NCI-H69 (cell line): Measurements from ENCODE around the gene SLIT3.

Experiments used
- DNase-seq: peaks from one replicate; lab custom pipeline; 2025; lab: John Stamatoyannopoulos, UW

SLIT3 gene

DNA sequence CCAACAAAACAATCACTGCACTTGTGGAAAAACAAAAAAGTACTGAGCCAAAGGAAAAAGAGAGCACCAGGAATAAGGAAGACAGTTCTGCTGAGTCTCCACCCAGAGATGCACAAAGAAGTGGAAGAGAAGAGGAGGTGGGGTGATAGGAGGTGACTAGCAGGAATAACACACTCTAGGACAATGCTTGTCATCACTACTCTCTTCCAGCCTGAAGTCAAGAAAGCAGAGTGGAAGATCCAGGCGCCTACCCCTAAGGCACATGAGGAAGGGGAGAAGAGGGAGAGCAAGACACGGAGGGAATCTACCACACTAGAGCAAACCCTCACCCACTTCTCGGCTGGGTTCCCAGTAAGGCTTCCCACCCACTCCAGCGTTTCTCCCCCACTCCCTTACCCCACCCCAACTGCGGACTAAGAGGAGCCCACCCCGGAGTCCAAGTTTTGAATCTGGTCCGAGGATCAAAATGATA lies 1.7 kb downstream of the SLIT3 start:
- DNase-seq: no peak

DNA sequence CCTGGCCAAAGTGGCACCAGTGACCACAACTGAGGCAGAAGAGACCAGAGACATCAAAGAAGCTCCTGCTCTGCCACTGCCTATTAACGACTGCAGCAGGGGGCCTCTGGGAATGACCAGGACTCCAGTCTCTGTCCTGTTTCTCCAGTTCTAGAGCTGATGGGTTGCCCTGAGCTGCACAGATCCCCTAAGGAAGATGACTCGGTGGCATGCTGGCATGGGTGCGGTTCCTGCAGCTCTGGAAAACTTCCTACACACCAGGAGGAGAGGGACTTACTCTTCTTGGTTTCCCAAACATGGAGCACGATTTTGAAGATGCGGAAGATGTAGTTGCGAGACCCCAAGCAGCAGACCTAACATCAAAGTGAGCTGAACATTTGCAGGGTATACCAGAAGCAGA lies 2.7 kb downstream of the SLIT3 start:
- DNase-seq: no peak

GRCh38 chr5:169296419-169297143 lies 4.4 kb downstream of the SLIT3 start:
- DNase-seq: no peak

DNA sequence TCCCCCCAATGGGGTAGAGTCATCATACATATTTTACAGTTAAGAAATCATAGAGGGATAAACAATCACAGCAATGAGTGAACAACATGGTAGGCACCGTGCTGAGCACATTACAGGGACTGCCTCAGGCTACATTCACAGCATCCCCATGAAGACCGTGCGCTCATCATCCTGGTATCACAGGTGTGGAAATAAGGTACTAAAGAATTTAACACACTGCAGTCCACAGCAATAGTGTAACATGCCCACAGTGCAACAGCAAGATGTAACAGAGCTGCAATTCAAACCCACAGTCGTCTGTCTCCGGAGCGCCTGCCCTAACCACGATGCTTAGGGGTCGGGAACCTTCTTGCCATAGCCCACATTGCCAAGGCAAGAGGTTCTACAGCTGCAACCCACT lies 5.6 kb downstream of the SLIT3 start:
- DNase-seq: no peak

- no peak for DNase-seq
These were observed 6.3 kb downstream of the SLIT3 start for GRCh38 chr5:169294621-169295020.

DNA sequence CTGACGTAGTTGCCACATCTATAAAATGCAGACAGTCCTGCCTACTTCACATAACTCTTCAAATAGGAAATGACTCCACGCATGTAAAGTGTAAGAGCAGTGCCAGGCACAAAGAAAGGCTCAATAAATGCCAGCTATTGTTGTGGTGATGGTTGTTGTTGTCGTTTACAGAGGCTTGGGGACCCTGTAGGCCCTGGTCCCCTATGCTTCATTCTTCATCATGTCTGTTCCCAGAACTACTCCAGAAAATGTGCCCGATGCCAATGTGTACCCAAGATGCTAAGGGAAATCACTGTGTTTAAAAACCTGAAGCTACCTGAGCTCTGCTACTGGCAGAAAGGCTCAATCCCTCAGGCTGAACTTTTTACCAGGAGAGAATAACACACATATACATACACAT lies 9.1 kb downstream of the SLIT3 start:
- DNase-seq: no peak

DNA sequence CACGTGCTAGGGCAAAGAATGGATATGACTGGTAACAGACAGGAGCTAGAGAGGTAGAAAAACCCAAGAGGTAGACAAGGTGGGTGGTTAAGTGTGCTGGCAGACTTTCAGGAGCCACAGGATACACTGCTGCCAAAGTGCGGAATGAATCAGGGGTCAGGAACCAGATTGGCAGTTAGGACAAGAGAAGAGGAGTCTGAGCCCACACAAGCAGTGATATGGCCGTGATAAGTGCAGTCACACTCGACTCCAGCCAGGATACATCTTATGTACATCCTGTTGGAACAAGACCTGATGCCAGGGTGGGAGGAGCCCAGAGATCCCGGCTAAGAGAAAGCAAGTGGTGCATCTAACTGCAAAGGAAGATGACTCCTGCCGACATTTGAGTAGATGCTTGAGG lies 10.0 kb downstream of the SLIT3 start:
- DNase-seq: no peak

DNA sequence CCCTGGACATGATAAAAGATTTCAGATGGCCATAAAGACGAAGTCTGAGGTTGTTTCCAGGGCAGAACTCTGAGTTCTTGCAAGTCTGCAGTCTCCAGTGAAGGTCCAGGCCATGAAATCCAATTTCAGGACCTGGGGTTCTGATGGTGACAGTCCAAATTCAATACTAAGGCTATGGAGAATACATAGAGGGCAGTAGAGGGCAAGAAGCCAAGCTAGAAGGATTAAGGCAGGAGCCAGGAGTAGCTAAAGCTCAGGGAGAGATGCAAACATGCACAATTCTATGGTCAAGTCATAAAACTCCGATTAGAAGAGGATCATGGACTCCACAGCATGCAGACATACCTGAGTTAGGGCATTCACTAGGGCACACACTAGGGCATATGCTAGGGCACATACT lies 11.4 kb downstream of the SLIT3 start:
- DNase-seq: no peak

DNA sequence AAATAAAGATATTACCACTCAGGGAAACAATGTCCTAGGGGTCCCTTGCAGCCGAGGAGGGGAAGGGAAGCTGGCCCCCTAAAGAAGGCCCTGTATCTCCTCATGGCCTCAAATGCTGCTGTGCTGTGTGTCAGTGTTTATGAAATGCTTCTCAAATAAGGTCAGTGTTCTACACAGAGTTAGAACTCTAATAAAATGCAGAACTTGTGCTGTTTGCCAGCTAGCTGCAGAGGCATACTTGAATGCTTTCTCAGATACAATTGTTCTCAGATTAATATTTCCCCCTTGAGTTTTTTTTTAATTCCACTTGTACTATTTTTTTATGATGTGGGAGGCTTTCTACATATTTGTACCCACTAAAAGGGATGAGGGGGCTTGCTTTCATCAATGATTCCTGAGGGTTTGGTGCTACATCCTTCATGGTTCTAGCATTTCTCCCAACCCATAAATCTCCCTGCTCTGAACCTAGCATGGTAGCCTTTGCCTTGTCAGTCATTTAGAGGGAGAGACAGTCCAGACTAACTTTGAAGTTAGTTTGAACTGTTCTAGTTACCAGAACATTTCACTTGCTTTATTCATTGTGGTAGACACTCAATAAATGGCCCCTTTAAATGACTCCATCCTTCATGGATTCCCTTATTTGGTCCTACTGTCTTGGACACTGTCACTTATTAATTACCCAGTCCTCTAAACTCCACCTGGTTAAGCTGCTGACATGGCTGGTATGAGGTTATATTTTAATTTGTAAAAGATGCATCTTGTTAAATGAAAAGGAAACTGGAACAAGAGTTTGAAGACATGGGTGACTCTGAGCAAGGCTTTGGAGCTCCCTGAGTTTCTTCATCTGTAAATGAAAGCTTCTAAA lies 12.6 kb downstream of the SLIT3 start:
- DNase-seq: no peak

GRCh38 chr5:169287529-169287928 lies 13.4 kb downstream of the SLIT3 start:
- no peak for DNase-seq

DNA sequence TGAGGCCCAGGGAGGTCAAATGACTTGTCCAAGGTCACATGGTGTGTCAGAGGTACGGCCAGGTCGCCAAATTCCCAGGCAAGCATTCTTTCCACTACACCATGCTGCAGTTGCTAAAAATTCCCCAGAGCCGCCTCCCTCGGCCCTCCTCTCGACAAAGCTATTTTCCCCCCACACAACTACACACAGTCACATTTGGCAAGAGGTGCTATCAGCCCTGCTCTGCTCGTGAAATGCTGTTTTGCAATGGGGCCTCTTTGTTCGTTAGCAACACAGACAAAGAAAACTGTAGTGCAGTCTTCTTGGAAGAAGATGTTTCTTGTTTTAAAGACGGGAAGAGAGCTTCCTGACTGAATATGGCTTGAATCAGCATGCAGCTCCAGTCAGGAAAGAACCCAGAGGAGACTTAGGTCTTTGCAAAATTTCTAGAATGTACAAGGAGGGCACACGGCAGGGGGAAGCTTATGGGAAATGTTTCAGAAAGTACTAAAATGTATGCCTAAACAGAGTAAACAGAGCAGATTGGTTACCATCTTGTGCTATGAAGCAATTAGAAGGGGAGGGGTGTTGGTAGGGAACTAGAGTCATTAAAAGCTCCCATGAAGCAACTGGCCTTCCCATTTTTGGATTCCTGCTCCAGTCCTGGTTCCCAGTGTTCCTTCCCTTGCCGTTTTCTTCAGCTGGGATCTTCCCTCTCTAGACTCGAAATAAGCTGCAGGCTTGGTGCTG lies 14.2 kb downstream of the SLIT3 start:
- no peak for DNase-seq

GRCh38 chr5:169283887-169284286 lies 17.1 kb downstream of the SLIT3 start:
- DNase-seq: no peak

- no peak for DNase-seq
These were observed 19.3 kb downstream of the SLIT3 start for GRCh38 chr5:169281625-169282024.

DNA sequence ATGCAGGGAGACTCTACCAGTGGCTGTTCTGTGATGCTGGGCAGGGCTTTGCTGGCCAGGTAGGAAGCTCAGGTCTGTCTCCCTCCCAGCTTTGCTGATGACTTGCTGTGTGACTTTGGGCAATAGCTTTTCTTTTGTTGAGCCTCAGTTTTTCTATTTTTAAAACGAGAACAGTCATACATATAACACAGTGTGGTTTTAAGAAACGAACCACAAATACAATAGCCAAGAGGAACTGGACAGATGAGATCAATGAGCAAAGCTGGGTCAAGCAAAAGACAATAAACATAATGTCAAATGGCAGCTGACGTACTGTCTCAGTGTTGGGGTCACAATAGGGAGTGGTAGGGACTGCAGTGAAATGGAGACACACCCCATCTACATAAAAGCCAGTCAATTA lies 20.2 kb downstream of the SLIT3 start:
- DNase-seq: no peak

GRCh38 chr5:169280286-169280685 lies 20.7 kb downstream of the SLIT3 start:
- DNase-seq: peak; percentile 7

- DNase-seq: peak; percentile 36
These were observed 21.8 kb downstream of the SLIT3 start for GRCh38 chr5:169279125-169279524.

GRCh38 chr5:169273881-169274280 lies 27.1 kb downstream of the SLIT3 start:
- DNase-seq: no peak

DNA sequence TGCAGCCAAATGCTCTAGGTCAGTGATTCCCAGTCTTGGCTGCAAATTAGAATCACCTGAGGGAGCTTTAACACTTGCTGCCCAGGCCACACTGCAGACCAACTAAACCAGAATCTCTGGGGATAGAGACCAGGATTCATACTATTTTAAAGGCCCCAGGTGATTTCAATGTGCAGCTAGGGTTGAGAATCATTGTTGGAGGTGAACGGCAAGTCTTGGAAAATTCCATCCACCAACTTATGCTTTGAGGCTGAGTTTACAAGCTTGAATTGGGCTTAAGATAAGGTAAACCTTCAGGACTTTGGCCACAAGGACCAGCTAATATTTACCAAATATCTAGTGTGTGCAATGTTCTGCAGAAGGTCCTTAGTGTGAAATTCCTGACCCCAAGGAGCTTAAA lies 27.5 kb downstream of the SLIT3 start:
- DNase-seq: no peak

- DNase-seq: peak; percentile 60
These were observed 28.1 kb downstream of the SLIT3 start for GRCh38 chr5:169272731-169273427.

- no peak for DNase-seq
These were observed 28.8 kb downstream of the SLIT3 start for GRCh38 chr5:169272111-169272510.

DNA sequence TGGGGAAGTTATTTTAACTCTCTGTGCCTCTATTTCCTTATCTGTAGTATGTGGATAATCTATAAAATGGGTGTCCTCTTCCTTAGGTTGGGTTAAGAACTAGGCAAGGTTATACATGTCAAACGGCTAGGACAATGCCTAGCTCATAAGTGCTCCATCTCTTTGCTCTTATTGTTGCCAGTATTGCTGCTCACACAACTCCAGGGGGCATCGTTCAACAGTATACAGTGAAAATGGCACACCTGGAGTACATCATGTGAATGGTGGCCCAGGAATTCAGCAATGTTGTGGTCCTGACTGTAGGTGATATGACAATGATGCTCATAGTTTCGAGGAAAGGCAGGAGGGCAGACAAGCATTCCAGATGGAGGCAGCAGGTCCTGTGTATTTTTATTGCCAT lies 30.1 kb downstream of the SLIT3 start:
- no peak for DNase-seq

GRCh38 chr5:169268019-169268418 lies 32.9 kb downstream of the SLIT3 start:
- no peak for DNase-seq
